GM18526 (cell line): Measurements from ENCODE around the gene SEC61B.

ENCODE experiments used
- POLR2A ChIP-seq: IDR thresholded peaks from 3 replicates; pipeline ENCODE4 v1.6.1; 2011; ENCODE audit not compliant: insufficient read length; ENCODE audit errors: extremely low read depth

SEC61B gene

DNA sequence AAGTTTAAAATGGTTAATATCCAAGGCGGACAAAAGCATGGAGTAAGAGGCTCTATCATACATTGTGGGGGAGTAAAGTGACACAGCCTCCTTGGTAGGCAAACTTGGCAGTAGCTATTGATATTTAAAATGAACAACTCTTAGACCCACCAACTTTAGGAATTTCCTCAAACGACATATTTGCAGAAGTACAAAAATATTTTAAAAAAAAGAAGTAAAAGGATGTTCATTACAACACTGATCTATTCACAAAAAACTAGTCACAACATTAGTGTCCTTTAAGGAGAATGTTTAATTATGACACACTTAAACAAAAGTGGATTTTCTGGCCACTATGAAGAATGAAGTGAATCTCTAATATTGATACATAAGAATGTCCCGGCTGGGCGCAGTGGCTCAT lies 2.1 kb upstream of the SEC61B start:
- no peak for TF ChIP-seq POLR2A

GRCh38 chr9:99221266-99221620 lies 839 bp upstream of the SEC61B start:
- no peak for TF ChIP-seq POLR2A

GRCh38 chr9:99222416-99223270 lies 561 bp downstream of the SEC61B start:
- TF ChIP-seq POLR2A, result no peak

DNA sequence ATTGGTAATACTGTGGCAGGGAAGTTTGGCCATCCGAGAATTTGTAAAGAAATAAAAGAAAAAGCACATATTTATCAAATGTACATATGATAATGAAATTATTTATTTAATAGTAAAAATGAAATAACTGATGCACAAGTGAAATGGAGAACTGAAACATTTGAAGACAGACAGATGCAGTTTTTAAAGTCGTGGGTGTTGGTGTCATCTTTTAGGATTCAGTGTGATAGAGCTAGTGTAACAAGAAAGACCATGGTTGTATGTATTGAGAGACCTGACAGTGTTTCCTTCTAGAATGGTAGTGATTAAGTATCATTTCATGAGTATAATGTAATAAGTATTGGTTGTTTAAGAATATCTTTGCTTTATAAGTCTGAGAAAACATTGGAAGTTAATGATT lies 2.4 kb downstream of the SEC61B start:
- TF ChIP-seq POLR2A, result no peak

DNA sequence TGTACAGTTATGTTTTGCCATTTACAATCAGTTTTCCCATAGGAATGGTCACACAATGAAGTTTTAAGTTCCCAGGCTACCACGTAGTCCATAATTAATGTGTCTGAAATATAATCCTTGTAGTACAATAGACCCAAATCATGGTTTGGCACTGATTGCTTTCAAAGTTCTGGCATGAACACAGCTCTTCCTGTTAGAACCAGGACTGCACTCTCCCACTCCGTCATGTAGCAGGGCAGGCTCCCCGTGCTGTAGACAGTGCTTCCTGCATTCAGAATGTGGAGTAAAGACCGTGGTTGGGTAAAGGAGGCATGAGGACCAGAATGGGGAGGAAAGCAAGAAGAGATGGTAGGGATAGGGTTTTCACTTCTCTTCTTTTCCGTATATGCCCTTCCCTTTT lies 4.0 kb downstream of the SEC61B start:
- no peak for TF ChIP-seq POLR2A

- no peak for TF ChIP-seq POLR2A
These were observed 8.1 kb downstream of the SEC61B start for GRCh38 chr9:99230206-99230605.

GRCh38 chr9:99231711-99232110 lies 9.6 kb downstream of the SEC61B start:
- no peak for TF ChIP-seq POLR2A

DNA sequence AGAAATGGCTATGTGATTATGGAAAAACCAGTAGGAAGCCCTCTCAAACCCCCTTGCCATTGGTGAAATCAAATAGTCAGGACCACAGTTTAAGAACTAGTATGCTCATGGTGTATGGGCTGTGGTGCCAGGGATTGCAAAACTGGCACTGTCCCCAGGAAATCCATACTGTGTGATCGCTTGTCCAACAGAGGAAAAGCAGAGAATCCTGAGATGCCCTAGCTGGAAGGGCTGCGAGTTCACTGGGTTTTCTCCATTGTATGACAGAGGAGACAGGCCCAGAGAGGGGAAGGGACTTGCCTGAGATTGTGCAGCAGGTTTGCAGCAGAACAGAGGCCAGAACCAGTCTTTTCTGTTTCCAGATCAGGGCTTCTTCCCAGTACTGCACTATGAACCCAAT lies 12.5 kb downstream of the SEC61B start:
- TF ChIP-seq POLR2A, result no peak

- no peak for TF ChIP-seq POLR2A
These were observed 13.0 kb downstream of the SEC61B start for GRCh38 chr9:99235069-99235468.

DNA sequence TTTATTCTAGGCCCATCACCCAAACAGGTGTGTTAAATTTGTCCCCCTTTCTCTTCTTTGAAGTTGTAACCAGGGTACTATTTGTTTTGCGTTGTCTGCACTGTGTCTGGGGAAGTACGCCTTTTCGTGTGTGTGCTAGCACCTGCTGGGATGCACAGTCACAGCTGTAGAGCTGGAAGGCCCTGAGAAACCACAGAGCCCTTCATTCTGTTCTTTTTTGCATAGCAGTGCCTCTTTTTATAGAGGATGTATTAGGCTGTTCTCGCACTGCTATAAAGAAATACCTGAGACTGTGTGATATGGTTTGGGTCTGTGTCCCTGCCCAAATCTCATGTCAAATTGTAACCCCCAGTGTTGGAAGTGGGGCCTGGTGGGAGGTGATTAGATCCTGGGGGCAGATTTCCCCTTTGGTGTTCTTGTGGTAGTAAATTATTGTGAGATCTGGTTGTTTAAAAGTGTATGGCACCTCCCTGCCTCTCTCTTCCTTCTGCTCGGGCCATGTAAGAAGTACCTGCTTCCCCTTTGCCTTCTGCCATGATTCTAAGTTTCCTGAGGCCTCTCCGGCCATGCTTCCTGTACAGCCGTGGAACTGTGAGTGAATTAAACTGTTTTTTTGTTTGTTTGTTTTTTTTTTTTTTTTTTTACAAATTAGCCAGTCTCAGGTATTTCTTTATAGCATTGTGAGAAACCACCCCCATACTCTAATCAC lies 14.0 kb downstream of the SEC61B start:
- no peak for TF ChIP-seq POLR2A

GRCh38 chr9:99237356-99237755 lies 15.3 kb downstream of the SEC61B start:
- TF ChIP-seq POLR2A, result no peak

GRCh38 chr9:99238331-99238730 lies 16.2 kb downstream of the SEC61B start:
- TF ChIP-seq POLR2A, result no peak

DNA sequence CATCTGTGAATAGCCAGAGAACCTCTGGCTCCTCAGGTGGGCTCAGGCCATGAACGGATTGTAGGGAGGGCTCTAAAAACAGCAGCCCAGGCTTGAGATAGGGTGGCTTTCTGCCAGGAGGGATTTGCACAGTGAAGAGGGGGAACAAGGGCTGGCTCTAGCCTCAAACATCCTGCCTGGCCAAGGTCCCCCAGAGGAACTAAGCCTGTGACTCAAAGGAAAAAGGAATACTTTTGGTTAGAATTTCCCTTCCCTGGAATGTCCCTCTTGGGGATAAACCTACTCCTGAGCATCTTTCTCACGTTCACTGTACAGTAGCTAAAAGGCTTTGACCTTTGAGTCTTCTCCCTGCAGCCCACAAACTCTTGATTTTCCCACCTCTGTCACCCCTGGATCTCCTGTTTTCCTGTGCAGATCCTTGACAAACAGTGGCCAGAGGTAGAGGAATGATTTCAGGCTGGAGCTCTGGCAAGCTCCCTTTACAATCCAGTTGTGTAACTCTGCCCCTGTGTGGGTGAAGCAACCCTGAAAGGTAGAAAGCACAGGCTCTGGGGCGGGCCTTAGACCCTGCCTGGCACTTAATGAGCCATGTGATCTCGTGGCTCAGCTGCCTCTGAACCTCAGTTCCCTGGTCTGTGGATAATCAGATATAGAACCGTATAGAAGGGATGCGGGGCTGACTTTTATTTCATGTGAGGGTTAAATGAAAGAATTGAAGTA lies 17.4 kb downstream of the SEC61B start:
- no peak for TF ChIP-seq POLR2A

GRCh38 chr9:99241106-99241505 lies 19.0 kb downstream of the SEC61B start:
- TF ChIP-seq POLR2A, result no peak

DNA sequence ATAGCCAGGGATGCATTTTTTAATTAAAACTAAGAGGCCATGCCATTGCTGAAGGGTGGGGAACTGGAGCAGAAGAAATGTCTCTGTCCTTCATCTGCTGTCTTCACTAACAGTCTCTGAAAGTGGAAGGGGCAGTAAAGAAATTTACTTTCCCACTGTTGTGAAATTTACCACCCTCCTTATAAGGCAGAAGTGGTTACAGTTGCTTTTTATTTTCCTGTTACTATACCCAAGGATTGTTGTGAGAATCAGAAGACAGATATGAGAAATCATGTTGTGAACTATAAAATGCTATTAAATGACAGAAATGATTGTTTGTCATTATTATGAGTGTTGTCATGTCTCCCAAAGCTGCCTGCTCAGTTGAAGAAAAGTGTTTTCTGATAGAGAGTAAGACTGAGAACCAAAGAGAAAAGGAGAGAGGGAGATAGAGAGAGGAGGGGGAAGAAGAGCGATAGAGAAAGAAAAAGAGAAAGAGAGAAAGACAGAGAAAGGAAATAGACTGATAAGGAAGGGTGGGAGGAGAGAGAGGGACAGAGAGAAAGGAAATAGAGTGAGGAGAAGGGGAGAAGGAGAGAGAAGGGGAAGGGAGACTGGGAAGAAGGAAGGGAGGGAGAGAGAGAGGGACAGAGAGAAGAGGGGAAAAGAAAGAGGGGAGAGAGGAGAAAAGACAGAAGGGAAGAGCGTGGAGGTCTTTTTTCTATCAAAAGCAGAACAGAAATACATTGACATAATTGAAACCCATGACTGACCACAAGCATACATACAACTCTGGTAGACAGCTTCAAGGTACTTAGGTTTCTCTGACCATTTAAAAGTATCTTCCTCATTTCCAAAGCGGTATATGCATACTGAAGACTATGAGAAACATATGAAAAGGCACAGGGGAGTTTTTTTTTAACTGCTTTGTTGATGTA lies 22.5 kb downstream of the SEC61B start:
- TF ChIP-seq POLR2A, result no peak
